SH-SY5Y (cell line): ENCODE data around the gene MYPN.

Experiments
- GATA2 ChIP-seq: IDR thresholded peaks from 2 replicates; pipeline ENCODE4 v1.6.1; 2011; ENCODE audit warnings: mild to moderate bottlenecking, low read depth, low read length
- GATA3 ChIP-seq: IDR thresholded peaks from 2 replicates; pipeline ENCODE4 v1.6.1; 2011; ENCODE audit warnings: low read depth, mild to moderate bottlenecking, low read length, moderate library complexity

DNA sequence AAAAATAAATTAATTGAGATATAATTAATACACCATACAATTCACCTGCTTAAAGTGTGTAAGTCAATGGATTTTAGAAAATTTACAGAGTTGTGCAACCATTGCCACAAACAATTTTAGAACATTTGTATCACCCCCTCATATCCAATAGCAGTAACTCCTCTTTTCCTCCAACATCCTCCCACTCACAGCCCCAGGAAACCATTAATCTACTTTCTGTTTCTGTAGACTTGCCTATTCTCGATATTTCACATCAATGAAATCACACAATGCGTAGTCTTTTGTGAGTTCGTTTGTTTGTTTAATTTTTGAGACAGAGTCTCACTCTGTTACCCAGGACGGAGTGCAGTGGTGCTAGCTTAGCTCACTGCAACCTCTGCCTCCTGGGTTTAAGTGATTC, 20.5 kb upstream of the MYPN start:
- TF ChIP-seq GATA2 (no peak), GATA3 (no peak)
